ENCODE measurements around the gene PTPRF.

- TF ChIP-seq FOXA1 (IDR thresholded peaks at IDR 0.05) (no peak), YY1 (IDR thresholded peaks at IDR 0.05) (no peak), JUND (IDR thresholded peaks at IDR 0.05) (no peak), GABPA (IDR thresholded peaks at IDR 0.05 in 1 of 2, conservative IDR thresholded peaks at IDR 0.05 in 1 of 2) (no peak), HNF4A (conservative IDR thresholded peaks at IDR 0.05) (no peak)
- TF ChIP-seq, protein P1, sequence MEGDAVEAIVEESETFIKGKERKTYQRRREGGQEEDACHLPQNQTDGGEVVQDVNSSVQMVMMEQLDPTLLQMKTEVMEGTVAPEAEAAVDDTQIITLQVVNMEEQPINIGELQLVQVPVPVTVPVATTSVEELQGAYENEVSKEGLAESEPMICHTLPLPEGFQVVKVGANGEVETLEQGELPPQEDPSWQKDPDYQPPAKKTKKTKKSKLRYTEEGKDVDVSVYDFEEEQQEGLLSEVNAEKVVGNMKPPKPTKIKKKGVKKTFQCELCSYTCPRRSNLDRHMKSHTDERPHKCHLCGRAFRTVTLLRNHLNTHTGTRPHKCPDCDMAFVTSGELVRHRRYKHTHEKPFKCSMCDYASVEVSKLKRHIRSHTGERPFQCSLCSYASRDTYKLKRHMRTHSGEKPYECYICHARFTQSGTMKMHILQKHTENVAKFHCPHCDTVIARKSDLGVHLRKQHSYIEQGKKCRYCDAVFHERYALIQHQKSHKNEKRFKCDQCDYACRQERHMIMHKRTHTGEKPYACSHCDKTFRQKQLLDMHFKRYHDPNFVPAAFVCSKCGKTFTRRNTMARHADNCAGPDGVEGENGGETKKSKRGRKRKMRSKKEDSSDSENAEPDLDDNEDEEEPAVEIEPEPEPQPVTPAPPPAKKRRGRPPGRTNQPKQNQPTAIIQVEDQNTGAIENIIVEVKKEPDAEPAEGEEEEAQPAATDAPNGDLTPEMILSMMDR (IDR thresholded peaks at IDR 0.05; ENCODE audit: low read depth, low read length, missing input control) = no peak
Measured at GRCh38 chr1:43588592-43588991, 57.9 kb downstream of the PTPRF start.
